Measurements from ENCODE around the gene ALS2. TPM values are rescaled to one million over a fixed set of nuclear protein-coding genes. Genes with fewer than 3 reads are reported as not detected.
A peak's percentile ranks its signal among the peaks of the same experiment; 100 is the strongest.

ALS2 gene
- total RNA-seq, 2 donors from 2014 or later: 19.9 to 20.0 TPM

GRCh38 chr2:201669865-201670264 lies 110.9 kb downstream of the ALS2 start:
- no peak for DNase-seq (ENCODE audit: low spot score)

GRCh38 chr2:201668402-201668910 lies 112.3 kb downstream of the ALS2 start:
- Mint-ChIP-seq H3K9me3 (no peaks in the 10 kb centered on the region), H3K36me3 (no peaks in the 10 kb centered on the region), H3K27me3 (peaks cover 2 to 9% of the 10 kb centered on the region in 2 donors), H3K4me3 (no peak overlapping the region), H3K27ac (no peak overlapping the region), H3K4me1 (ENCODE audit: low read depth in 2 of 2) (peaks cover 0 to 9% of the 10 kb centered on the region in 2 donors)
- ATAC-seq: no peak
- no peak for DNase-seq (ENCODE audit: low spot score)

More at GRCh38 chr2:201669865-201670264, 110.9 kb downstream of the ALS2 start:
- Mint-ChIP-seq H3K9me3 (no peaks in the 10 kb centered on the region), H3K4me1 (ENCODE audit: low read depth in 2 of 2) (peaks cover 5 to 9% of the 10 kb centered on the region in 2 donors), H3K36me3 (no peaks in the 10 kb centered on the region), H3K4me3 (no peak overlapping the region), H3K27ac (no peak overlapping the region), H3K27me3 (peaks cover 0 to 2% of the 10 kb centered on the region in 2 donors)
- no peak for ATAC-seq

GRCh38 chr2:201664334-201664733 lies 116.4 kb downstream of the ALS2 start:
- Mint-ChIP-seq H3K4me3 (no peak overlapping the region), H3K27me3 (peaks cover 0 to 9% of the 10 kb centered on the region in 2 donors), H3K27ac (no peak overlapping the region), H3K4me1 (ENCODE audit: low read depth in 2 of 2) (no peaks in the 10 kb centered on the region), H3K9me3 (no peaks in the 10 kb centered on the region), H3K36me3 (no peaks in the 10 kb centered on the region)
- ATAC-seq (no peak), DNase-seq (ENCODE audit: low spot score) (no peak)

GRCh38 chr2:201661366-201661765 lies 119.4 kb downstream of the ALS2 start:
- ATAC-seq (no peak), DNase-seq (ENCODE audit: low spot score) (no peak)
- peaks cover 0 to 14% of the 10 kb centered on the region in 2 donors for H3K27me3 Mint-ChIP-seq
- H3K36me3 Mint-ChIP-seq: no peaks in the 10 kb centered on the region
- no peaks in the 10 kb centered on the region for H3K9me3 Mint-ChIP-seq
- H3K27ac Mint-ChIP-seq: no peak overlapping the region
- H3K4me1 Mint-ChIP-seq (ENCODE audit: low read depth in 2 of 2): peaks cover 2 to 5% of the 10 kb centered on the region in 2 donors
- no peak overlapping the region for H3K4me3 Mint-ChIP-seq

GRCh38 chr2:201660293-201660895 lies 120.3 kb downstream of the ALS2 start:
- Mint-ChIP-seq H3K4me1 (ENCODE audit: low read depth in 2 of 2) (peaks cover 8 to 10% of the 10 kb centered on the region in 2 donors), H3K4me3 (no peak overlapping the region), H3K9me3 (no peaks in the 10 kb centered on the region), H3K36me3 (no peaks in the 10 kb centered on the region), H3K27me3 (peaks cover 0 to 17% of the 10 kb centered on the region in 2 donors), H3K27ac (no peak overlapping the region)
- no peak for ATAC-seq
- no peak for DNase-seq (ENCODE audit: low spot score)

- Mint-ChIP-seq H3K4me3 (no peak overlapping the region), H3K36me3 (no peaks in the 10 kb centered on the region), H3K27ac (peak overlapping the region in 1 of 2 donors; percentile 13), H3K4me1 (ENCODE audit: low read depth in 2 of 2) (peaks cover 8 to 16% of the 10 kb centered on the region in 2 donors), H3K9me3 (no peaks in the 10 kb centered on the region), H3K27me3 (peaks cover 11 to 21% of the 10 kb centered on the region in 2 donors)
- DNase-seq (ENCODE audit: low spot score): no peak
- ATAC-seq: no peak
Observed at GRCh38 chr2:201656740-201657139, 124.0 kb downstream of the ALS2 start.

GRCh38 chr2:201656102-201656501 lies 124.6 kb downstream of the ALS2 start:
- H3K9me3 Mint-ChIP-seq: no peaks in the 10 kb centered on the region
- peaks cover 8 to 16% of the 10 kb centered on the region in 2 donors for H3K4me1 Mint-ChIP-seq (ENCODE audit: low read depth in 2 of 2)
- ATAC-seq (peak; percentile 73 to 80), DNase-seq (ENCODE audit: low spot score) (no peak)
- peaks cover 11 to 21% of the 10 kb centered on the region in 2 donors for H3K27me3 Mint-ChIP-seq
- H3K36me3 Mint-ChIP-seq: no peaks in the 10 kb centered on the region
- H3K27ac Mint-ChIP-seq: peak overlapping the region; percentile 11 to 13
- no peak overlapping the region for H3K4me3 Mint-ChIP-seq

- Mint-ChIP-seq H3K9me3 (no peaks in the 10 kb centered on the region), H3K27ac (no peak overlapping the region), H3K27me3 (peaks cover 11 to 22% of the 10 kb centered on the region in 2 donors), H3K4me3 (no peak overlapping the region), H3K4me1 (ENCODE audit: low read depth in 2 of 2) (peaks cover 8 to 16% of the 10 kb centered on the region in 2 donors), H3K36me3 (no peaks in the 10 kb centered on the region)
- no peak for ATAC-seq
- no peak for DNase-seq (ENCODE audit: low spot score)
Observed at GRCh38 chr2:201654616-201655384, 125.9 kb downstream of the ALS2 start.

GRCh38 chr2:201653221-201653620 lies 127.5 kb downstream of the ALS2 start:
- Mint-ChIP-seq H3K4me3 (no peak overlapping the region), H3K36me3 (no peaks in the 10 kb centered on the region), H3K4me1 (ENCODE audit: low read depth in 2 of 2) (peaks cover 8 to 16% of the 10 kb centered on the region in 2 donors), H3K9me3 (no peaks in the 10 kb centered on the region), H3K27ac (no peak overlapping the region), H3K27me3 (peaks cover 11 to 34% of the 10 kb centered on the region in 2 donors)
- ATAC-seq (no peak), DNase-seq (ENCODE audit: low spot score) (no peak)

Other genes with a start within 250 kb of the ALS2 start
- gene TMEM237, start 137.4 kb downstream of the ALS2 start, total RNA-seq: 10 to 100 TPM; 10.0 to 12.0 TPM
- gene MPP4, start 82.3 kb downstream of the ALS2 start, total RNA-seq: not detected
- not detected for gene CDK15, start 25.6 kb upstream of the ALS2 start, total RNA-seq

Data from natural killer cell treated with Interleukin-12 subunit alpha and Interleukin-12 subunit beta and Interleukin-15 and Interleukin-18, amount 100 ng/mL, for 72 hours (primary cell).